ENCODE data around the gene ARHGAP22. TPM values are rescaled to one million over a fixed set of nuclear protein-coding genes. Genes with fewer than 3 reads are reported as not detected.

ARHGAP22 gene
- polyA plus RNA-seq, 1 donor from 2014 or later, result 0.15 TPM

DNA sequence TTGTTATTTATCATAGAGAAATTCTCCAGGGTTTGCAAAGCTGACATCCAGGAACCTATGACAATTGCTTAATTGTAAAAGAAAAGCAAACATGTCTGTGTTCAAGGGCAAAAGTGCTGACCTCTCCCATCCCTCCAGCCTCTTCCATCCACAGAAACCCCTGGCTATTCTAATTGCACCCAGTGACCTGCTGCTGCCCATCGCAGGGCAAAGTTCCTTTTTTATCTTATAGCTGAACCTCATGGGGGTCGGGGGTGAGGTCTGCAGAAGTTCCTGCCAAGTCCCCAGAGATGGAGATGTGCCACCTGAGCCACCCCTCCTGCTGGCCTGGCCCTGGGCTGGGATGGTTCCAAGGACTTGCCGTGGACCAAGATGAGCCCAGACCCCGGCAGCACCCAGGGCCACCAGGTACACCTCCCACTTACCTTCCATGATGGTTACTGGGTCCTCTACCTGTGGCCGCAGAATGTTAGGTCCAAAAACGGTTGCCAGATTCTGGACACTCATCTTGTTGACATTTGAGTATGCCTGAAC lies 151.9 kb downstream of the ARHGAP22 start:
- no peak for TF ChIP-seq POLR2AphosphoS5 (IDR thresholded peaks at IDR 0.05)
- TF ChIP-seq, protein P1, sequence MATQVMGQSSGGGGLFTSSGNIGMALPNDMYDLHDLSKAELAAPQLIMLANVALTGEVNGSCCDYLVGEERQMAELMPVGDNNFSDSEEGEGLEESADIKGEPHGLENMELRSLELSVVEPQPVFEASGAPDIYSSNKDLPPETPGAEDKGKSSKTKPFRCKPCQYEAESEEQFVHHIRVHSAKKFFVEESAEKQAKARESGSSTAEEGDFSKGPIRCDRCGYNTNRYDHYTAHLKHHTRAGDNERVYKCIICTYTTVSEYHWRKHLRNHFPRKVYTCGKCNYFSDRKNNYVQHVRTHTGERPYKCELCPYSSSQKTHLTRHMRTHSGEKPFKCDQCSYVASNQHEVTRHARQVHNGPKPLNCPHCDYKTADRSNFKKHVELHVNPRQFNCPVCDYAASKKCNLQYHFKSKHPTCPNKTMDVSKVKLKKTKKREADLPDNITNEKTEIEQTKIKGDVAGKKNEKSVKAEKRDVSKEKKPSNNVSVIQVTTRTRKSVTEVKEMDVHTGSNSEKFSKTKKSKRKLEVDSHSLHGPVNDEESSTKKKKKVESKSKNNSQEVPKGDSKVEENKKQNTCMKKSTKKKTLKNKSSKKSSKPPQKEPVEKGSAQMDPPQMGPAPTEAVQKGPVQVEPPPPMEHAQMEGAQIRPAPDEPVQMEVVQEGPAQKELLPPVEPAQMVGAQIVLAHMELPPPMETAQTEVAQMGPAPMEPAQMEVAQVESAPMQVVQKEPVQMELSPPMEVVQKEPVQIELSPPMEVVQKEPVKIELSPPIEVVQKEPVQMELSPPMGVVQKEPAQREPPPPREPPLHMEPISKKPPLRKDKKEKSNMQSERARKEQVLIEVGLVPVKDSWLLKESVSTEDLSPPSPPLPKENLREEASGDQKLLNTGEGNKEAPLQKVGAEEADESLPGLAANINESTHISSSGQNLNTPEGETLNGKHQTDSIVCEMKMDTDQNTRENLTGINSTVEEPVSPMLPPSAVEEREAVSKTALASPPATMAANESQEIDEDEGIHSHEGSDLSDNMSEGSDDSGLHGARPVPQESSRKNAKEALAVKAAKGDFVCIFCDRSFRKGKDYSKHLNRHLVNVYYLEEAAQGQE (IDR thresholded peaks at IDR 0.05; ENCODE audit: borderline replicate concordance), result no peak
- TF ChIP-seq SMC3 (conservative IDR thresholded peaks at IDR 0.05; ENCODE audit: poor library complexity), result no peak
- TF ChIP-seq, protein P2, sequence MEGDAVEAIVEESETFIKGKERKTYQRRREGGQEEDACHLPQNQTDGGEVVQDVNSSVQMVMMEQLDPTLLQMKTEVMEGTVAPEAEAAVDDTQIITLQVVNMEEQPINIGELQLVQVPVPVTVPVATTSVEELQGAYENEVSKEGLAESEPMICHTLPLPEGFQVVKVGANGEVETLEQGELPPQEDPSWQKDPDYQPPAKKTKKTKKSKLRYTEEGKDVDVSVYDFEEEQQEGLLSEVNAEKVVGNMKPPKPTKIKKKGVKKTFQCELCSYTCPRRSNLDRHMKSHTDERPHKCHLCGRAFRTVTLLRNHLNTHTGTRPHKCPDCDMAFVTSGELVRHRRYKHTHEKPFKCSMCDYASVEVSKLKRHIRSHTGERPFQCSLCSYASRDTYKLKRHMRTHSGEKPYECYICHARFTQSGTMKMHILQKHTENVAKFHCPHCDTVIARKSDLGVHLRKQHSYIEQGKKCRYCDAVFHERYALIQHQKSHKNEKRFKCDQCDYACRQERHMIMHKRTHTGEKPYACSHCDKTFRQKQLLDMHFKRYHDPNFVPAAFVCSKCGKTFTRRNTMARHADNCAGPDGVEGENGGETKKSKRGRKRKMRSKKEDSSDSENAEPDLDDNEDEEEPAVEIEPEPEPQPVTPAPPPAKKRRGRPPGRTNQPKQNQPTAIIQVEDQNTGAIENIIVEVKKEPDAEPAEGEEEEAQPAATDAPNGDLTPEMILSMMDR (IDR thresholded peaks at IDR 0.05; ENCODE audit: poor library complexity, severe bottlenecking), result no peak
- TF ChIP-seq TAF1 (IDR thresholded peaks at IDR 0.05; ENCODE audit: low read depth), result no peak
- no peak for TF ChIP-seq EZH2 (IDR thresholded peaks at IDR 0.05; ENCODE audit: borderline replicate concordance, insufficient read depth, low read length, poor library complexity, severe bottlenecking)
- TF ChIP-seq MXI1 (conservative IDR thresholded peaks at IDR 0.05; ENCODE audit: poor library complexity, severe bottlenecking), result no peak
- TF ChIP-seq EP300 (conservative IDR thresholded peaks at IDR 0.05; ENCODE audit: poor library complexity, severe bottlenecking), result no peak
- TF ChIP-seq RAD21 (conservative IDR thresholded peaks at IDR 0.05), result no peak
- no peaks in the 10 kb centered on the region for H4K20me1 ChIP-seq (ENCODE audit: insufficient read depth)

DNA sequence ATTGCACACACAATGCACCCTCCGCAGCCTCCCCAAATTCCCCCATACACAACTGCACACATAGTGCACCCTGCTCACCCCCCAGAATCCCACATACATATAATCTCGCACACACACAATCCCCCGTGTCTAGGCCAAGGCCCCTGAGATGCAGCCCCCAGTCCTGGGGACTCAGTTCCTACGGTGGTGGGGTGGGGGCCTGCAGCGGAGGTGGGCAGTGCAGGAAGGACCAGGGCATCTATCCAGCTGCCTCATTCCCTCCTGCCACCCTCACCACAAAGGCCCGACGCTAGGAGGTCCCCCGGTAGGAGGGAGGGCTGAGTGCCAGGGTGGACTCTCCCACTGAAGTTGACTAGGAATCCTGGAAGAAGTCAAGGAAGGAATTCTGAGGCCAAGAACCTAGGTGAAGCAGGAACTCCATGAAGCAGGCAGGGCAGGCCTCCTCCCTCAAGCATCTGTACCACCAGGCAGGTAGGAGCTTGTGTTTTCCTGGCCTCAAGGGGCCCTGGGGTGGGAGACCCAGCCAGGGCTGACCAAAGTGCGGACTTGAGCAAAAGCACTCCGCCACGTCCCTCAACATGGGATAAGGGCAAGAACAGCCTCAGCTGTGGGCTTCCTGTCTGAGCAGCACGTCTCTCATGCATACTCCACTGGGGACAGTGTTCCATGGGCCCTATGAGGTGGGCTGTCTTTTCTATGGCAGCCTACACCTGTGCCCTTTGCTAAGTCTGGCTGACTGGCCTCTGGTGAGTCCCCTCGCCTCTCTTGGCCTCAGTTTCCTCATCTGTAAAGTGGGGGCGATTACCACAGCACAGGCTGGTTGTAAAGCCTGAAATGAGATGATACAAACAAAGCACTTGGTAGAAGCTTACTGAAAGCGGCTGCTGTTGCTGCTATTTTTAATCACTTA lies 152.6 kb downstream of the ARHGAP22 start:
- H3K4me3 ChIP-seq (ENCODE audit: low read length), result no peak overlapping the region
- H3K9me2 ChIP-seq (ENCODE audit: insufficient read depth, low read length), result no peaks in the 10 kb centered on the region
- no peaks in the 10 kb centered on the region for H4K20me1 ChIP-seq (ENCODE audit: insufficient read depth)
- no peak overlapping the region for H3K9ac ChIP-seq (ENCODE audit: low read length)
- H3K4me2 ChIP-seq (ENCODE audit: low read length), result no peak overlapping the region
- TF ChIP-seq RAD21 (conservative IDR thresholded peaks at IDR 0.05) (no peak), SMC3 (conservative IDR thresholded peaks at IDR 0.05; ENCODE audit: poor library complexity) (no peak), EZH2 (IDR thresholded peaks at IDR 0.05; ENCODE audit: borderline replicate concordance, insufficient read depth, low read length, poor library complexity, severe bottlenecking) (no peak), TAF1 (IDR thresholded peaks at IDR 0.05; ENCODE audit: low read depth) (no peak), EP300 (conservative IDR thresholded peaks at IDR 0.05; ENCODE audit: poor library complexity, severe bottlenecking) (no peak), POLR2AphosphoS5 (IDR thresholded peaks at IDR 0.05) (no peak), MXI1 (conservative IDR thresholded peaks at IDR 0.05; ENCODE audit: poor library complexity, severe bottlenecking) (no peak)
- TF ChIP-seq, protein P1 (IDR thresholded peaks at IDR 0.05; ENCODE audit: borderline replicate concordance), result no peak
- TF ChIP-seq, protein P2 (IDR thresholded peaks at IDR 0.05; ENCODE audit: poor library complexity, severe bottlenecking), result no peak
- H3F3A ChIP-seq (ENCODE audit: insufficient read depth, low read length, poor library complexity, severe bottlenecking), result no peaks in the 10 kb centered on the region
- H3K27me3 ChIP-seq (ENCODE audit: insufficient read depth, low read depth, low read length), result no peaks in the 10 kb centered on the region
- no peak overlapping the region for H3K27ac ChIP-seq (ENCODE audit: low read length)
- H3K36me3 ChIP-seq (ENCODE audit: insufficient read depth, low read length), result no peaks in the 10 kb centered on the region
- H2AFZ ChIP-seq (ENCODE audit: low read depth, low read length), result no peak overlapping the region
- H3K79me2 ChIP-seq (replicated peaks; ENCODE audit: insufficient read depth, low read length), result no peaks in the 10 kb centered on the region
- H3K9me3 ChIP-seq (ENCODE audit: low read length), result no peaks in the 10 kb centered on the region

More for the DNA sequence above, 151.9 kb downstream of the ARHGAP22 start:
- Histone ChIP-seq H3K27me3 (ENCODE audit: insufficient read depth, low read depth, low read length) (no peaks in the 10 kb centered on the region), H3K79me2 (replicated peaks; ENCODE audit: insufficient read depth, low read length) (no peaks in the 10 kb centered on the region), H3K27ac (ENCODE audit: low read length) (no peak overlapping the region), H3K36me3 (ENCODE audit: insufficient read depth, low read length) (no peaks in the 10 kb centered on the region), H3K4me2 (ENCODE audit: low read length) (no peak overlapping the region), H3F3A (ENCODE audit: insufficient read depth, low read length, poor library complexity, severe bottlenecking) (no peaks in the 10 kb centered on the region), H3K9me2 (ENCODE audit: insufficient read depth, low read length) (no peaks in the 10 kb centered on the region), H2AFZ (ENCODE audit: low read depth, low read length) (no peak overlapping the region), H3K9ac (ENCODE audit: low read length) (no peak overlapping the region), H3K9me3 (ENCODE audit: low read length) (no peaks in the 10 kb centered on the region), H3K4me3 (ENCODE audit: low read length) (no peak overlapping the region)

Data from neural cell (in vitro differentiated cells).